OCI-LY1 (cell line): ENCODE data around the gene PRKCE.

Experiments
- H2AFZ ChIP-seq: fragments of 200-600 bp; sonication (generic), shearing (Covaris generic); 2 replicates; pipeline ENCODE4 v1.6.0; 2014; ENCODE audit warnings: antibody characterized with exemption, mild to moderate bottlenecking, low read length
- H3F3A ChIP-seq: fragments of 200-600 bp; sonication (generic), shearing (Covaris generic); 2 replicates; pipeline ENCODE4 v1.6.0; 2014; ENCODE audit warnings: mild to moderate bottlenecking, antibody characterized with exemption, low read length, moderate library complexity; ENCODE audit not compliant: insufficient read depth
- H3K27ac ChIP-seq: fragments of 200-600 bp; sonication (generic); 2 replicates; pipeline ENCODE4 v1.5.1; 2014; ENCODE audit warnings: low read length, mixed run types, mild to moderate bottlenecking, low read depth; ENCODE audit not compliant: poor library complexity, severe bottlenecking
- H3K27me3 ChIP-seq: fragments of 200-600 bp; sonication (generic); 2 replicates; pipeline ENCODE4 v1.6.0; 2014; ENCODE audit warnings: antibody characterized with exemption, mild to moderate bottlenecking, low read length, moderate library complexity; ENCODE audit not compliant: insufficient read depth
- H3K36me3 ChIP-seq: fragments of 200-600 bp; sonication (generic); 2 replicates; pipeline ENCODE4 v1.6.1; 2014; ENCODE audit warnings: mild to moderate bottlenecking, antibody characterized with exemption, low read length, moderate library complexity, mixed read lengths; ENCODE audit not compliant: insufficient read depth
- H3K4me1 ChIP-seq: fragments of 200-600 bp; sonication (generic); 2 replicates; pipeline ENCODE4 v1.5.1; 2014; ENCODE audit warnings: mild to moderate bottlenecking, low read length, moderate library complexity; ENCODE audit not compliant: insufficient read depth, severe bottlenecking
- H3K4me2 ChIP-seq: fragments of 200-600 bp; sonication (generic), shearing (Covaris generic); 2 replicates; pipeline ENCODE4 v1.6.1; 2014; ENCODE audit warnings: low read length
- H3K4me3 ChIP-seq: fragments of 200-600 bp; sonication (generic); 2 replicates; pipeline ENCODE4 v1.5.1; 2014; ENCODE audit warnings: low read length, low read depth, mild to moderate bottlenecking, mixed read lengths; ENCODE audit not compliant: poor library complexity, severe bottlenecking
- H3K79me2 ChIP-seq: fragments of 200-600 bp; shearing (Covaris generic); 2 replicates; pipeline ENCODE4 v1.6.1; 2016; ENCODE audit warnings: mixed run types, low read length, mixed read lengths; ENCODE audit not compliant: insufficient read depth
- H3K9ac ChIP-seq: fragments of 200-600 bp; sonication (generic), shearing (Covaris generic); 2 replicates; pipeline ENCODE4 v1.6.1; 2014; ENCODE audit warnings: mild to moderate bottlenecking, low read length, mixed read lengths
- H3K9me2 ChIP-seq: fragments of 200-600 bp; sonication (generic), shearing (Covaris generic); 2 replicates; pipeline ENCODE4 v1.6.1; 2014; ENCODE audit warnings: low read depth, mild to moderate bottlenecking, low read length, mixed read lengths
- H3K9me3 ChIP-seq: fragments of 200-600 bp; shearing (Covaris generic); 2 replicates; pipeline ENCODE4 v1.6.1; 2014; ENCODE audit warnings: low read length, mixed read lengths
- H4K20me1 ChIP-seq: fragments of 200-600 bp; sonication (generic), shearing (Covaris generic); 2 replicates; pipeline ENCODE4 v1.6.0; 2016; ENCODE audit warnings: mild to moderate bottlenecking, low read length; ENCODE audit not compliant: insufficient read depth
- CTCF ChIP-seq: fragments of 200-600 bp; sonication (generic), shearing (Covaris generic); IDR thresholded peaks from 2 replicates; pipeline ENCODE4 v1.5.1; 2017; ENCODE audit warnings: mild to moderate bottlenecking, antibody characterized with exemption, low read length, moderate library complexity, mixed read lengths
- EZH2 ChIP-seq: fragments of 200-600 bp; sonication (generic), shearing (Covaris generic); IDR thresholded peaks from 2 replicates; pipeline ENCODE4 v1.8.0; 2017; ENCODE audit warnings: borderline replicate concordance, mixed run types, mild to moderate bottlenecking, antibody characterized with exemption, low read length, moderate library complexity, mixed read lengths

PRKCE gene

GRCh38 chr2:45823723-45824206 is 172.3 kb downstream of the PRKCE start:
- no peaks in the 10 kb centered on the region for H3K27me3 ChIP-seq
- no peak for TF ChIP-seq EZH2
- TF ChIP-seq CTCF, result no peak
- no peaks in the 10 kb centered on the region for H3F3A ChIP-seq
- no peak overlapping the region; the same call in 1 of the 2 replicates for H3K9ac ChIP-seq
- H3K4me2 ChIP-seq, result no peak overlapping the region
- H3K4me1 ChIP-seq, result peaks cover 24% of the 10 kb centered on the region
- H2AFZ ChIP-seq, result no peak overlapping the region
- no peaks in the 10 kb centered on the region for H3K9me2 ChIP-seq
- H3K9me3 ChIP-seq, result no peaks in the 10 kb centered on the region
- peaks cover 2% of the 10 kb centered on the region; the same call in 1 of the 2 replicates for H3K79me2 ChIP-seq
- no peak overlapping the region for H3K27ac ChIP-seq
- H3K36me3 ChIP-seq, result no peaks in the 10 kb centered on the region
- no peak overlapping the region for H3K4me3 ChIP-seq
- no peaks in the 10 kb centered on the region for H4K20me1 ChIP-seq

GRCh38 chr2:45825001-45825651 is 173.7 kb downstream of the PRKCE start:
- H3K9ac ChIP-seq, result no peak overlapping the region
- no peaks in the 10 kb centered on the region for H3F3A ChIP-seq
- no peaks in the 10 kb centered on the region for H3K36me3 ChIP-seq
- no peak overlapping the region for H2AFZ ChIP-seq
- H3K9me3 ChIP-seq, result peaks cover 2% of the 10 kb centered on the region; the same call in 1 of the 2 replicates
- H3K79me2 ChIP-seq, result peaks cover 2% of the 10 kb centered on the region; the same call in 1 of the 2 replicates
- no peak overlapping the region for H3K4me3 ChIP-seq
- H3K27me3 ChIP-seq, result no peaks in the 10 kb centered on the region
- peak overlapping the region; percentile 7 for H3K27ac ChIP-seq
- H3K9me2 ChIP-seq, result no peaks in the 10 kb centered on the region
- no peak for TF ChIP-seq EZH2
- TF ChIP-seq CTCF, result peak; percentile 35; the same call in 1 of the 2 replicates
- H3K4me2 ChIP-seq, result no peak overlapping the region; the same call in 1 of the 2 replicates
- peaks cover 20% of the 10 kb centered on the region for H3K4me1 ChIP-seq
- no peaks in the 10 kb centered on the region for H4K20me1 ChIP-seq

- no peak overlapping the region for H3K27ac ChIP-seq
- no peaks in the 10 kb centered on the region for H3F3A ChIP-seq
- no peak overlapping the region for H3K9ac ChIP-seq
- H3K27me3 ChIP-seq, result no peaks in the 10 kb centered on the region
- no peak for TF ChIP-seq EZH2
- H2AFZ ChIP-seq, result no peak overlapping the region
- no peaks in the 10 kb centered on the region for H4K20me1 ChIP-seq
- H3K9me2 ChIP-seq, result no peaks in the 10 kb centered on the region
- H3K4me2 ChIP-seq, result no peak overlapping the region
- H3K4me3 ChIP-seq, result no peak overlapping the region
- H3K9me3 ChIP-seq, result peaks cover 11% of the 10 kb centered on the region
- H3K4me1 ChIP-seq, result peaks cover 20% of the 10 kb centered on the region
- peaks cover 2% of the 10 kb centered on the region; the same call in 1 of the 2 replicates for H3K79me2 ChIP-seq
- no peaks in the 10 kb centered on the region; the same call in 1 of the 2 replicates for H3K36me3 ChIP-seq
These were observed 175.0 kb downstream of the PRKCE start for GRCh38 chr2:45826460-45826859.
